GM12872 (cell line): ENCODE results near the gene KIZ.

Experiments
- CTCF ChIP-seq: IDR thresholded peaks from 3 replicates; pipeline ENCODE4 v1.5.1; 2011; ENCODE audit warnings: low read depth, mild to moderate bottlenecking, low read length, moderate library complexity; ENCODE audit not compliant: insufficient read depth

The KIZ gene

GRCh38 chr20:21118138-21118537, 7.7 kb upstream of the KIZ start:
- no peak for TF ChIP-seq CTCF

- TF ChIP-seq CTCF: no peak
Observed at GRCh38 chr20:21118782-21119181, 7.1 kb upstream of the KIZ start.

GRCh38 chr20:21124190-21124589, 1.7 kb upstream of the KIZ start:
- TF ChIP-seq CTCF: no peak

GRCh38 chr20:21125072-21125848, 622 bp upstream of the KIZ start:
- TF ChIP-seq CTCF: no peak

- no peak for TF ChIP-seq CTCF
Observed at GRCh38 chr20:21126581-21126870, 644 bp downstream of the KIZ start.

GRCh38 chr20:21127201-21127981, 1.5 kb downstream of the KIZ start:
- no peak for TF ChIP-seq CTCF

- peak; percentile 6; the same call in 1 of the 3 replicates for TF ChIP-seq CTCF
Observed at GRCh38 chr20:21129861-21130260, 4.0 kb downstream of the KIZ start.
